HCT116 (cell line): ENCODE measurements around the gene A2ML1.

Experiments used
- CEBPB ChIP-seq: IDR thresholded peaks from 2 replicates; pipeline ENCODE4 v1.6.1; 2012; ENCODE audit warnings: low read depth
- EGR1 ChIP-seq: IDR thresholded peaks from 2 replicates; pipeline ENCODE4 v1.6.1; 2012; ENCODE audit warnings: low read depth
- EZH2 ChIP-seq: fragments of 200-600 bp; sonication (generic); IDR thresholded peaks from 2 replicates; pipeline ENCODE4 v1.6.1; 2017; ENCODE audit warnings: antibody characterized with exemption, mixed run types
- EZH2phosphoT487 ChIP-seq: fragments of 200-600 bp; IDR thresholded peaks from 2 replicates; pipeline ENCODE4 v1.6.1; 2018; ENCODE audit warnings: antibody characterized with exemption, borderline replicate concordance
- FOSL1 ChIP-seq: IDR thresholded peaks from 2 replicates; pipeline ENCODE4 v1.6.1; 2012; ENCODE audit warnings: low read depth
- POLR2A ChIP-seq: IDR thresholded peaks from 2 replicates; pipeline ENCODE4 v1.7.0; 2011; ENCODE audit warnings: borderline replicate concordance; ENCODE audit not compliant: insufficient read depth, insufficient read length; ENCODE audit errors: extremely low read depth
- POLR2AphosphoS5 ChIP-seq: IDR thresholded peaks from 2 replicates; pipeline ENCODE4 v1.6.1; 2011; ENCODE audit warnings: mild to moderate bottlenecking, low read depth, low read length, moderate library complexity
- RAD21 ChIP-seq: IDR thresholded peaks from 2 replicates; pipeline ENCODE4 v1.6.1; 2012; ENCODE audit warnings: low read depth, mild to moderate bottlenecking
- TCF7L2 ChIP-seq: IDR thresholded peaks from 2 replicates; pipeline ENCODE4 v1.7.0; 2011; ENCODE audit warnings: borderline replicate concordance, inconsistent platforms; ENCODE audit not compliant: insufficient read depth, insufficient read length; ENCODE audit errors: extremely low read depth
- TF ChIP-seq, protein P1 (sequence below): IDR thresholded peaks from 2 replicates; pipeline ENCODE4 v1.6.1; 2012; ENCODE audit warnings: low read depth
- TF ChIP-seq, protein P2 (sequence below): IDR thresholded peaks from 2 replicates; pipeline ENCODE4 v1.6.1; 2011; ENCODE audit warnings: mild to moderate bottlenecking, low read length, moderate library complexity; ENCODE audit not compliant: insufficient replicate concordance; ENCODE audit errors: extremely low read depth
- TF ChIP-seq, protein P3 (sequence below), 3 experiments: fragments of 200-600 bp in 1 of 3; sonication (generic) in 1 of 3; IDR thresholded peaks in 2 of 3; conservative IDR thresholded peaks in 1 of 3; 2 replicates each; pipeline ENCODE4 v1.5.1; 2012 to 2017; ENCODE audit warnings: low read depth in 2 of 3, low read length in 2 of 3, antibody characterized with exemption in 1 of 3, borderline replicate concordance in 1 of 3, control low read depth in 1 of 3, mild to moderate bottlenecking in 1 of 3, mixed read lengths in 1 of 3, mixed run types in 1 of 3, moderate library complexity in 1 of 3; ENCODE audit not compliant: insufficient read depth in 1 of 3

DNA sequence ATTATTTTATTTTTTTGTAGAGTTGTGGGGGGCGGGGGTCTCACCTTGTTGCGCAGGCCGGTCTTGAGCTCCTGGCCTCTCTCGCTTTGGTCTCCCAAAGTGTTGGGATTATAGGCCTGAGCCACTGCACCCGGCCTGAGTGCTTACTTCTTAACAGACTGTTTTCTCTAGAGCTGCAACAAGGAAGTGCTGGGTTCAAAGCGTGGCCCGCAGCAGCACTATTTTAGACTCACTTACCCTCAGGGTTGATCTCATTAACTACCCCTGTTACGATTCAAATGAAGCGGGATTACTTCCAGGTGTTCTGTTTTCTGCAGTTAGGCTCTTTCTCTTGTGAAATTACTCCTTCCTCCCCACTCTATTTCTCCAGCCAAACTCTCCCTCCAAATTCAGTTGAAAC lies 8.7 kb downstream of the A2ML1 start:
- TF ChIP-seq TCF7L2 (no peak), EZH2phosphoT487 (no peak), POLR2AphosphoS5 (no peak), EZH2 (no peak), POLR2A (no peak), CEBPB (no peak), RAD21 (no peak), FOSL1 (no peak), EGR1 (no peak)
- TF ChIP-seq, protein P1, sequence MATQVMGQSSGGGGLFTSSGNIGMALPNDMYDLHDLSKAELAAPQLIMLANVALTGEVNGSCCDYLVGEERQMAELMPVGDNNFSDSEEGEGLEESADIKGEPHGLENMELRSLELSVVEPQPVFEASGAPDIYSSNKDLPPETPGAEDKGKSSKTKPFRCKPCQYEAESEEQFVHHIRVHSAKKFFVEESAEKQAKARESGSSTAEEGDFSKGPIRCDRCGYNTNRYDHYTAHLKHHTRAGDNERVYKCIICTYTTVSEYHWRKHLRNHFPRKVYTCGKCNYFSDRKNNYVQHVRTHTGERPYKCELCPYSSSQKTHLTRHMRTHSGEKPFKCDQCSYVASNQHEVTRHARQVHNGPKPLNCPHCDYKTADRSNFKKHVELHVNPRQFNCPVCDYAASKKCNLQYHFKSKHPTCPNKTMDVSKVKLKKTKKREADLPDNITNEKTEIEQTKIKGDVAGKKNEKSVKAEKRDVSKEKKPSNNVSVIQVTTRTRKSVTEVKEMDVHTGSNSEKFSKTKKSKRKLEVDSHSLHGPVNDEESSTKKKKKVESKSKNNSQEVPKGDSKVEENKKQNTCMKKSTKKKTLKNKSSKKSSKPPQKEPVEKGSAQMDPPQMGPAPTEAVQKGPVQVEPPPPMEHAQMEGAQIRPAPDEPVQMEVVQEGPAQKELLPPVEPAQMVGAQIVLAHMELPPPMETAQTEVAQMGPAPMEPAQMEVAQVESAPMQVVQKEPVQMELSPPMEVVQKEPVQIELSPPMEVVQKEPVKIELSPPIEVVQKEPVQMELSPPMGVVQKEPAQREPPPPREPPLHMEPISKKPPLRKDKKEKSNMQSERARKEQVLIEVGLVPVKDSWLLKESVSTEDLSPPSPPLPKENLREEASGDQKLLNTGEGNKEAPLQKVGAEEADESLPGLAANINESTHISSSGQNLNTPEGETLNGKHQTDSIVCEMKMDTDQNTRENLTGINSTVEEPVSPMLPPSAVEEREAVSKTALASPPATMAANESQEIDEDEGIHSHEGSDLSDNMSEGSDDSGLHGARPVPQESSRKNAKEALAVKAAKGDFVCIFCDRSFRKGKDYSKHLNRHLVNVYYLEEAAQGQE = no peak
- TF ChIP-seq, protein P2, sequence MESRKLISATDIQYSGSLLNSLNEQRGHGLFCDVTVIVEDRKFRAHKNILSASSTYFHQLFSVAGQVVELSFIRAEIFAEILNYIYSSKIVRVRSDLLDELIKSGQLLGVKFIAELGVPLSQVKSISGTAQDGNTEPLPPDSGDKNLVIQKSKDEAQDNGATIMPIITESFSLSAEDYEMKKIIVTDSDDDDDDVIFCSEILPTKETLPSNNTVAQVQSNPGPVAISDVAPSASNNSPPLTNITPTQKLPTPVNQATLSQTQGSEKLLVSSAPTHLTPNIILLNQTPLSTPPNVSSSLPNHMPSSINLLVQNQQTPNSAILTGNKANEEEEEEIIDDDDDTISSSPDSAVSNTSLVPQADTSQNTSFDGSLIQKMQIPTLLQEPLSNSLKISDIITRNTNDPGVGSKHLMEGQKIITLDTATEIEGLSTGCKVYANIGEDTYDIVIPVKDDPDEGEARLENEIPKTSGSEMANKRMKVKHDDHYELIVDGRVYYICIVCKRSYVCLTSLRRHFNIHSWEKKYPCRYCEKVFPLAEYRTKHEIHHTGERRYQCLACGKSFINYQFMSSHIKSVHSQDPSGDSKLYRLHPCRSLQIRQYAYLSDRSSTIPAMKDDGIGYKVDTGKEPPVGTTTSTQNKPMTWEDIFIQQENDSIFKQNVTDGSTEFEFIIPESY = no peak
- TF ChIP-seq, protein P3, sequence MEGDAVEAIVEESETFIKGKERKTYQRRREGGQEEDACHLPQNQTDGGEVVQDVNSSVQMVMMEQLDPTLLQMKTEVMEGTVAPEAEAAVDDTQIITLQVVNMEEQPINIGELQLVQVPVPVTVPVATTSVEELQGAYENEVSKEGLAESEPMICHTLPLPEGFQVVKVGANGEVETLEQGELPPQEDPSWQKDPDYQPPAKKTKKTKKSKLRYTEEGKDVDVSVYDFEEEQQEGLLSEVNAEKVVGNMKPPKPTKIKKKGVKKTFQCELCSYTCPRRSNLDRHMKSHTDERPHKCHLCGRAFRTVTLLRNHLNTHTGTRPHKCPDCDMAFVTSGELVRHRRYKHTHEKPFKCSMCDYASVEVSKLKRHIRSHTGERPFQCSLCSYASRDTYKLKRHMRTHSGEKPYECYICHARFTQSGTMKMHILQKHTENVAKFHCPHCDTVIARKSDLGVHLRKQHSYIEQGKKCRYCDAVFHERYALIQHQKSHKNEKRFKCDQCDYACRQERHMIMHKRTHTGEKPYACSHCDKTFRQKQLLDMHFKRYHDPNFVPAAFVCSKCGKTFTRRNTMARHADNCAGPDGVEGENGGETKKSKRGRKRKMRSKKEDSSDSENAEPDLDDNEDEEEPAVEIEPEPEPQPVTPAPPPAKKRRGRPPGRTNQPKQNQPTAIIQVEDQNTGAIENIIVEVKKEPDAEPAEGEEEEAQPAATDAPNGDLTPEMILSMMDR (IDR thresholded peaks at IDR 0.05 in 2 of 3, conservative IDR thresholded peaks at IDR 0.05 in 1 of 3; ENCODE audit: borderline replicate concordance in 1 of 3, insufficient read depth in 1 of 3, low read depth in 2 of 3, low read length in 2 of 3) = no peak
